GM19324 (cell line): ENCODE results near the gene ZNF280D.

ENCODE experiments used
- ATAC-seq: cut with Tn5 transposase; IDR thresholded peaks from one replicate; pipeline ENCODE4 v1.9.1; 2021; ENCODE audit warnings: mild to moderate bottlenecking, moderate library complexity; ENCODE audit not compliant: unreplicated experiment, low FRiP score

Gene ZNF280D

DNA sequence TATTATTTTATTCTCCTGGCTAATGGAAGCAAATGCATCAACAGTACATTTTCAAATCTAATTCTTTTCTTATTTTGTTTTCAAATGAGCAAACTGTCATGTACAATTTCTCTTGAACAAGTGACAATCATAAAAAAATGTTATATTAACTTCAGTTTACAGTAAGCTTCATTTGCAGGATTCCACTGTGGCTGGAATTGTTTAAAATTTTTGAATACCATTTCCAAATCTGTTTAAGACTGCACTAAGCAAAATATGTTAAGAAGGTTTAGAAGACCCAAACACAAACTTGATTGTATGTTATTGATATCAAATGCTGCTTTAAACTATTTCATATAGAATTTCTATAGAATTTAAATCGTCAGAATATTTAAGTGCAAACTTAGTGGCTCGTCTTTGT is 92.8 kb downstream of the ZNF280D start:
- ATAC-seq, result no peak

DNA sequence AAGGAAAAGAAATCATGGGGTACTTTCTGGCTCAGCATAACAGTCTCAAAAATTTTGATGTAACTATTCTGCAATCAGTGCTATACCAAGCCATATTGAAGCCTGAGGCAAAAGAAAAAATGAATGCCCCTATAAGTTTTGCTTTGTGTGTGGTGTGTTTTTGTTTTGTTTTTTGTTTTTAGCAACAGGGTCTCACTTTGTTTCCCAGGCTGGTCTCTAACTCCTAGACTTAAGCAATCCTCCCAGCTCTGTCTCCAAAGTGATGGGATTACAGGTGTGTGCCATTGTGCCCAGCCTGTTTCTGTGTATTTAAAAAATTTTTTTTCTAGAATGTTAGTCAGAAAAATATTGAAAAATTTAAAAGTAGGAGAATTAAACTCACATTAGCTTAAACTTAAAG is 93.2 kb downstream of the ZNF280D start:
- no peak for ATAC-seq

DNA sequence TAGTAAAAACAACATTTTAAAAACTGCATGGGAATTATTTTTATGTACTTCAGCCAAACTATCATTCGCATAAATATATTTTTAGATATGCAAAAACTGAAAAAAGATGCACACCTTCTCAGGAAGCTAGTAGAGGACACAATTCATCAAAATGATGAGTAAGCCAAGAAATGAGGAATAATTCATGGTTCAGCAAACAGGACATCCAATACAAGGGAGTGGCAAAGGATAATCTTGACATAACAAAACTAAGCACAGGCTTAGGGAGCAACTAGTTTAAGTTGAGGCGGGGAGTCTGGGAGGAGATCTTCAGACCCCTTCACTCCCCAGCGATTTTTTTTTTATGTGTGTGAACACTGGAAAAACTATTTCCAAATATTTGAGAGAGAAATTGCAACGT is 93.7 kb downstream of the ZNF280D start:
- no peak for ATAC-seq

DNA sequence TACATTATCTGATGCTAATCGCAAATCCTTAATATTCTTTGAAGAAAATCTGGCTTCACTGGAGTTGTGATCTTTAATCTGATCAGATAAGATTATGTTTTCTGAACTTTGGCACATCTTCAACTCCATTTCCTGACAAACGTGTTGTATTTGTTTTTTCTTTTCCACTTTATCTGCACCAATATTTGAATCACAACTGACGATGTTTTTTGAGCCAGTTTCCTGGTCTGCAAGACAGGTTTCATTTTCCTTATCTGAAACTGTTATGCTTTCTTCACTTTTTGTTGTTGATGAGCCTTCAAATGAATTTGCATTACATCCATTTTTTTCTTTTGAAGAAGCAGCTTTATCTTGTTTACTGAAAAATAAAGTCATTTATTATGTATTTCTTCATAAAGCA is 101.5 kb downstream of the ZNF280D start:
- no peak for ATAC-seq

DNA sequence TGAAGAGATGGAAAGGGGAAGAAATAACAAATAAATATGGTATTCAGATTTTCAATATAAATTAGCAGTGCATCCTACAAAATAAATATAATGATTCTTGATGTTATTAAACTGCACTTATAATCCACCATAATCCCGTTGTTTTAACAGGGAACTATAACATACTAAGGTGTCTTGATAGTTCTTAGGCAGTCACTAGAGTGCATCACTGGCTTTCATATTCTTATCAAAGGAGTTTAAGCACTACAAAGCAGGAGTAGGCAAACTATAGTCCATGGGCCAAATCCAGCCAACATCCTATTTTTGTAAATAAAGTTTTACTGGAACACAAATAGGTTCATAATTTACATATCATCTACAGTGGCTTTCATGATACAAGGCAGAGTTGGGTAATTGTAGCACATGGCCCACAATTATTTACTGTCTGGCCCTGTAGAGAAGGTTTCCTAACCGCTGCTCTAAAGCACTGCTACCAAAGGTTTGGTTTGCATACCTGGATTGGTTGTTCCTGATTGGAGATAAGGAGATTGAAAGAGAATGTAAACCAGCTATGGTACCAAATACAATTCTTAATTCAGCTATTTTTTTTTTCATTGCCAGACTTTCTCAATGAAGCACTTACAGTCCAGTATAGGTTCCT is 104.3 kb downstream of the ZNF280D start:
- no peak for ATAC-seq

DNA sequence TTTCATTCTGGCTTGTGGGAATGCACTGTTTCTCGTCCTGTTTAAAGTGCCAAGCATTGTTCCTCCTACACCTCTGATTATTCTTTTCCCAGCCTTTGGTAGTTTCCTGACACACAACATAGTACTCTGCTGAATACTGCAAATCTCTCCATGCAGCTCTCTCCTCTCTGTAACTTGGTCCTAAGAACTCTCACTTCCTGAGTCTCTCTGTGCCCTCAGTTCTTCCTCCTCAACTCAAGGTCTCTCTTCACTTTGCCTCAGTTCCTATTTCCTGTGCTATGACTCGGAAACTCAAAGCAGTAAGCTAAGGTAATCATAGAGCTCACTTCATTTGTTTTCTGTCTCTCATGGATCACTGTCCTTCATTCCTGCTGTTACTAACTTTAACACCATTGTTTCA is 113.4 kb downstream of the ZNF280D start:
- no peak for ATAC-seq

DNA sequence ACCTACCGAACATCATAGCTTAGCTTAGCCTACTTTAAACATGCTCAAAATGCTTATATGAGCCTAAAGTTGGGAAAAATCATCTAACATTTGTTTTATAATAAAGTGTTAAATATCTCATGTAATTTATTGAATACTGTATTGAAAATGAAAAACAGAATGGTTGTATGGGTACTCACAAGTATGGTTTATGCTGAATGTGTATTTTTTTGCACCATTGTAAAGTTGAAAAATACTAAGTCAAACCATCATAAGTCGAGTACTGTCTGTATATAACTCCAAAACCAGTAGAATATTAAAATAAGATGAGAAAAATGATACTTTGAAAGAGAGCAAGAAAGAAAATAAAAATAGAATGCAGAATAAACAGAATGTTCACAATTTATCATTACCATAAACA is 115.7 kb downstream of the ZNF280D start:
- no peak for ATAC-seq

DNA sequence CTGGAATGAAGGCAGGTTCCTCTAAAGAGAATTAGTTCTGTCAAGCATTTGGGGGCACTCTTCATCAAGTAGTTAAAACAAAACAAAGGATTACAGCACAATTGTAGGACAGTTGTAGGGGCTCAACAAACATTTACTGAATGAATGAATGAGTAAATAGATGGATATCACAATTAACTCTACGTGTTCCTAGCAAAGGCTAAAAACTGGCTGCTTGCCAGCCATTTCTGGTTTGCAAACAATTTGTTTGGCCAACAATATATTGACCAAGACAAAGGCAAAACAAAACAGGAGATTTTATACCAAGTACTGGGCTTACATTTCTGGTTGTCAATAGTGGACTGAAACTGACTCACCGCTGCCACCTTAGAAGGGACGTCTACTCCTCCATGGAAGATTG is 116.8 kb downstream of the ZNF280D start:
- no peak for ATAC-seq

DNA sequence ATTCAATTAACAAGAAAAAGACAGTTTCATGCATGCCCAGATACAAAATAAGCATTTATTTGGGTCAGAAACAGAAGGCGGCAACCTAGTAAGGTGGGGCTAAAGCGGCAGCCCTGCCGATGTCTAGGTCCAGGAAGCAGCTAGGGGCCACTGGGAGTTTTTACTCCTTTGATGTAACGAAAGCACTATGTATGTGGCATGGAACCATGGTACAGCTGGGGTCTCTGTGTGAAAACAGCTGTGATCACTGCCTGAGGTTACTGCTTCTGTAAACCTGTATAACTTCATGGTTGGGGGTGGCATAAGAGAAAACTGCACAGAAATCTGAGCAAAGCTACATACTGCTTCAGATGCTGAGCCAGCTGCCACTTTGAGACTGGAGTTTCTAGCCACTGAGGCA is 119.5 kb downstream of the ZNF280D start:
- no peak for ATAC-seq

DNA sequence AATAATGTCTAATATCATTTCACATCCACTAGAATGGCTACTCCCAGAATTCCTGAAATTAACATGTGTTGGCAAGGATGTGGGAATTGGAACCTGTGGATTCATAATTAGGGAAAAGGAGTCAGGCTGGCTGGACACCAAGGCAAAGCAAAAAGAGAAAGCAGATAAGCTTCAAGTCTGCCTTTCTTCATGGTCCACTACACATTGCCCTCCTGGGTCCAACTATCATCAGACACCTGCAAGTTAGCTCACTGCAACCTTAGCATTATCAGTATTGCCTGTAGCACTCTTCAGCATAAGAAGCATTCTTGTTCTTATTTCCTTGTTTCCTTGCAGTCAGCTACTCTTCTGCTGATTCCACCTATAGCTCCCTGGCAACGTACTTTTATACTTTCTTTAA is 124.3 kb downstream of the ZNF280D start:
- peak; percentile 61 for ATAC-seq

DNA sequence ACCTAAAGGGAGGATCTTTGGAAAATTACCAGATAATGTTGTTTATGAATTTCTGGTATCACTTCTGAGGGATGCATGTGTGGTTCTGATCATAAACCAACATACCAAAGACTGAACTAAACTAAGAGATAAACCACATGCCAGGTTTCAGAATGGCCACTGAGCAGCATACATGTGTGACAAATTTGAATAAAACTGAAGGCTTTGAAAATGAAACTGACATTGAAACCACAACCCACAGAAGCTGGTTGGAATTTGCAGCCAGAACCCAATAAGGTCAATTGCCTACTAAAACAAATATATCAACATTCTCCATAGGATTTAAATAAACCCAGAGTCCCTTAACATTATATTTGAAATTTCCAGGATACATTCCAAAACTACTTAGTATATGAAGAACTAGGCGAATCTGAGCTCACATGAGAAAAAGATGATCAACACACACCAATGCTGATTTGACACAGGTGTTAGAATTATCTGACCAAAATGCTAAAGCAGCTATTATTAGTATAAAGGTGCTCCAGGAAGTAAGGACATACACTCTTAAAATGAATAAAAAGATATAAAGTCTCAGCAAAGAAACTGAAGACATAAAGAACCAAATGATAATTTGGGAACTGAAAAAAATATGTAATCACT is 125.0 kb downstream of the ZNF280D start:
- peak; percentile 96 for ATAC-seq

DNA sequence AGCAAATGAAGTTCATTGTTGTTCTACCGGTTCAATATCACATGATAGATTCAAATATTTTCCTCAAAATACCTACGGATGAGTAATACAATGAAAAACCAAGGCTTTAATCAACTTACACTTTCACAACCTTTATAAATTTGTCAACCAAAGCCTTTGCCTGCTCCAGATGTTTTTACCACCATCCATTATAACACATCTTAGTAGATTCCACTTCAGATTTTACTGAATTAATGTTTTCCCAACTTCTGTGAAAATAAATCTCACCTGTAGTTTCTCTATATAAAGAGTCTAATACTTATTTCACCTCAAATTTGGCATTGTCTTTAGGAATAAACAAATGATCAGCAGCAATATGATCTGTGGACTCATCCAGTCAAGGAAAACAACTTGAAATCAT is 131.1 kb downstream of the ZNF280D start:
- no peak for ATAC-seq

DNA sequence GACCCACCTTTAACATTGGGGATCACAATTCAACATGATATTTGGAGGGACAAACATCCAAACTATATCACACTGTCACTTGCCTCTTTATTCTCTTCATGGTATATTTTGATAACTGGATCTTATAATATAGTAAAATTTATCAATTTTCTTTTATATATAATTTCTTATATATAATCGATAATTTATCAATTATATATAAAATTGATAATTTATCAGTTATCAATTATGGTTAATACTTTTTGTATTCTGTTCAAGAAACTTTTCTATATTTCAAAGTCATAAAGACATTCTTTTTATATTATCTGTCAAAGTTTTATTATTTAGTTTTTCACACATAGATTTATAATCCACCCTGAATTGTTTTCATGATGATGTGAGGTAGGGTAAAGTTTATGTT is 132.9 kb downstream of the ZNF280D start:
- ATAC-seq, result no peak

DNA sequence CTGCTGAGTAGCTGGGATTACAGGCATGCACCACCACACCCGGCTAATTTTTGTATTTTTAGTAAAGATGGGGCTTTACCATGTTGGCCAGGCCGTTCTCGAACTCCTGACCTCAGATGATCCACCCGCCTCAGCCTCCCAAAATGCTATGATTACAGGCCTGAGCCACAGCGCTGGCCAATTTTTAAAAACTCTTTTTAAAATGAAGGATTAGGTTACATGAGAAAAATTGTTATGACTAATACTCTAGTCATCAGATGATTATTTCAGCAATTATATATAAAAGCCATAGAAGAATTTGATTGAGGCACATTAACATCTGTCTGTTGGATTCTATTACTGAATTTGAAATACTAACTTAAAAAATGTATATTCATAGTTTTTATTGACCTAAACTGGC is 134.3 kb downstream of the ZNF280D start:
- ATAC-seq, result no peak

DNA sequence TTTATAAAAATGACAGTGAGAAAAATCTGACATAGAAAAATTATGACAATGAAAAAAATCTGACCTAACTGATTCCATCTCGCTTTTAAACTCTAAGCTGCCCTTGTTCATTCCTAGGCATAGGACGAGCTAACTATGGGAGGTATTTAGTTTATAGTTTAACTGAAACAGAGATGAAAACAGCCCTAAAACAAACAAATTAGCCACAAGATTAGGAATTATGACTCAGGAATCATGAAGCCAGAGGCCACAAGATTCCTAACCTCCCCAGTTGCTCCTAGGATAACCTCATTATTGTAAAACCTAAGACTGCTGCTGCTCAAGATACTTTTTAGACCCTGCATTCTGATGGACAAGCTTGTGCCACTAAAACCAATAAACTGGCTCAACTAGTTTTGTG is 145.6 kb downstream of the ZNF280D start:
- no peak for ATAC-seq

DNA sequence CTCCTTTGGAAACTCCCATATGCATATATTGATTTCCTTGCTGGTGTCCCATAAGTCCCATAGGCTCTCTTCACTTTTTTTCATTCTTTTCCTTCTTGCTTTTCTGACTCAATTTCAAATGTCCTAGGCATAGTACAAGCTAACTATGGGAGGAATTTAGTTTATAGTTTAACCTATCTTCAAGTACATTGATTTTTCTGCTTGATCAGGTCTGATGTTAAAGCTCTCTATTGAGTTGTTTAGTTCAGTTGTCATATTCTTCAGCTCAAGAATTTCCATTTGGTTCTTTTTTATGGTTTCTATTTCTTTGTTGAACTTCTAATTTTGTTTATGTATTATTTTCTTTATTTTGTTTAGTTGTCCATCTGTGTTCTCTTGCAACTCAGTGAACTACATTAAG is 147.1 kb downstream of the ZNF280D start:
- ATAC-seq, result no peak

DNA sequence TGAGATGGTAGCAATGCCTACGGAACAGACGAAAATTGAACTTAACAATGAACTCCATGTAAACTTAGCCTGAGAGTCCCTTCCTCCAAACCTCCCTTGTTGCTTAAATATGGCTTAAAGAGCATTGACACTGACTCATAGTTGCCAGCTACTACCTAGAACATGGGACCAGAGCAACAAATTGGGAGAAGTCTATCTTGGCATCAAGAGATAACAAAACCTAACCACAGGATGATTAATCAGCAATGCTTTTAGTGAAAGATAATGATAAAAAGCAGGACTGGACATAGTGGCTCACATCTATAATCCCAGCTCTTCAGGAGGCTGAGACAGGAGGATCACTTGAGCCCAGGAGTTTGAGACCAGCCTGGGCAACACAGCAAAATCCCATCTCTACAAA is 150.5 kb downstream of the ZNF280D start:
- no peak for ATAC-seq
